Measurements from ENCODE around the gene LHB.

DNA sequence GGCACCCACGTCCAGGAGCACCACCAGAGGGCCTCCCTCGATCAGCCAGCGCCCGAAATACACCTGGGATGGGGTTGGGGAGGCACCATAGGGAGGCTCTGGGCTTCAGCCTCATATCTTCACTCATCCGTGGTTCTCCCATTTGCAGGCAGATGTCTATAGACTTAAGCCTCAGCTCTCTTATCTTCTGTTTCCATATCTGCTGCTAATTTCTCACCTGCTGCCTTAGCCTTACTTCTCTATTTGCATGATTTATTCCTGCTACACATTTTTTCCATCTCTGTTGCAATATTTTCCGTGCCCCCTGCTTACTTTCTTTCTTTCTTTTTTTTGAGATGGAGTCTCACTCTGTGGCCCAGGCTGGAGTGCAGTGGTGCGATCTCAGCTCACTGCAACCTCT is 29.6 kb downstream of the LHB start:
- TF ChIP-seq, protein P1, sequence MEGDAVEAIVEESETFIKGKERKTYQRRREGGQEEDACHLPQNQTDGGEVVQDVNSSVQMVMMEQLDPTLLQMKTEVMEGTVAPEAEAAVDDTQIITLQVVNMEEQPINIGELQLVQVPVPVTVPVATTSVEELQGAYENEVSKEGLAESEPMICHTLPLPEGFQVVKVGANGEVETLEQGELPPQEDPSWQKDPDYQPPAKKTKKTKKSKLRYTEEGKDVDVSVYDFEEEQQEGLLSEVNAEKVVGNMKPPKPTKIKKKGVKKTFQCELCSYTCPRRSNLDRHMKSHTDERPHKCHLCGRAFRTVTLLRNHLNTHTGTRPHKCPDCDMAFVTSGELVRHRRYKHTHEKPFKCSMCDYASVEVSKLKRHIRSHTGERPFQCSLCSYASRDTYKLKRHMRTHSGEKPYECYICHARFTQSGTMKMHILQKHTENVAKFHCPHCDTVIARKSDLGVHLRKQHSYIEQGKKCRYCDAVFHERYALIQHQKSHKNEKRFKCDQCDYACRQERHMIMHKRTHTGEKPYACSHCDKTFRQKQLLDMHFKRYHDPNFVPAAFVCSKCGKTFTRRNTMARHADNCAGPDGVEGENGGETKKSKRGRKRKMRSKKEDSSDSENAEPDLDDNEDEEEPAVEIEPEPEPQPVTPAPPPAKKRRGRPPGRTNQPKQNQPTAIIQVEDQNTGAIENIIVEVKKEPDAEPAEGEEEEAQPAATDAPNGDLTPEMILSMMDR (IDR thresholded peaks at IDR 0.05 in 4 of 5, conservative IDR thresholded peaks at IDR 0.05 in 1 of 5), result no peak
- TF ChIP-seq POLR2A (IDR thresholded peaks at IDR 0.05), result no peak
